Vagina (tissue), 2 donors: ENCODE data around the gene BAZ2B.

ENCODE experiments used
- CTCF ChIP-seq, 3 experiments: fragments of 450-650 bp in 2 of 3; fragments of 200-600 bp in 1 of 3; sonication (generic) in 1 of 3; IDR thresholded peaks; one replicate each; pipeline ENCODE4 v1.5.1; 2017 to 2019; ENCODE audit warnings: antibody characterized with exemption in 3 of 3, mild to moderate bottlenecking in 2 of 3, moderate library complexity in 2 of 3
- POLR2A ChIP-seq, 2 donors: fragments of 450-650 bp; IDR thresholded peaks; one replicate each; pipeline ENCODE4 v1.6.1; 2017; ENCODE audit warnings: antibody characterized with exemption in 2 of 2, mild to moderate bottlenecking in 2 of 2, moderate library complexity in 2 of 2

- TF ChIP-seq CTCF (IDR thresholded peaks at IDR 0.05) (no peak), POLR2A (IDR thresholded peaks at IDR 0.05) (no peak)
Measured at GRCh38 chr2:159647667-159648066, 31.3 kb upstream of the BAZ2B start.
